Measurements from ENCODE around the gene JMJD4. TPM values are rescaled to one million over a fixed set of nuclear protein-coding genes. Genes with fewer than 3 reads are reported as not detected.

The JMJD4 gene
- total and polyA plus RNA-seq, 2 of the 8 experiments (the other 6 are each of a cell fraction or from before 2014, with no cell fraction given), result 13.2 to 23.3 TPM

GRCh38 chr1:227777646-227778045 is 42.5 kb upstream of the JMJD4 start (continued):
- TF ChIP-seq CHD7 (IDR thresholded peaks at IDR 0.05; ENCODE audit: insufficient replicate concordance, low read length) (no peak), FOSL1 (IDR thresholded peaks at IDR 0.05; ENCODE audit: insufficient read depth, low read depth, low read length) (no peak), TEAD4 (IDR thresholded peaks at IDR 0.05; ENCODE audit: low read depth, low read length) (no peak), BRCA1 (IDR thresholded peaks at IDR 0.05; ENCODE audit: low read depth, low read length) (no peak), CREB1 (IDR thresholded peaks at IDR 0.05) (no peak), HDAC2 (IDR thresholded peaks at IDR 0.05; ENCODE audit: borderline replicate concordance in 1 of 2, low read depth in 2 of 2, low read length in 2 of 2) (no peak), EZH2 (IDR thresholded peaks at IDR 0.05; ENCODE audit: low read depth, low read length, severe bottlenecking) (no peak), JUN (IDR thresholded peaks at IDR 0.05; ENCODE audit: low read depth, low read length) (no peak), TCF12 (IDR thresholded peaks at IDR 0.05; ENCODE audit: low read depth, low read length) (no peak), POLR2A (IDR thresholded peaks at IDR 0.05; ENCODE audit: control extremely low read depth in 1 of 2, low read depth in 2 of 2, low read length in 2 of 2) (no peak), SIRT6 (IDR thresholded peaks at IDR 0.05; ENCODE audit: low read length) (no peak)
- TF ChIP-seq, protein P1, sequence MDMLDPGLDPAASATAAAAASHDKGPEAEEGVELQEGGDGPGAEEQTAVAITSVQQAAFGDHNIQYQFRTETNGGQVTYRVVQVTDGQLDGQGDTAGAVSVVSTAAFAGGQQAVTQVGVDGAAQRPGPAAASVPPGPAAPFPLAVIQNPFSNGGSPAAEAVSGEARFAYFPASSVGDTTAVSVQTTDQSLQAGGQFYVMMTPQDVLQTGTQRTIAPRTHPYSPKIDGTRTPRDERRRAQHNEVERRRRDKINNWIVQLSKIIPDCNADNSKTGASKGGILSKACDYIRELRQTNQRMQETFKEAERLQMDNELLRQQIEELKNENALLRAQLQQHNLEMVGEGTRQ (IDR thresholded peaks at IDR 0.05; ENCODE audit: low read length), result no peak

All from H1 (cell line).